H1 (cell line): ENCODE measurements around the gene CRYBG1. TPM values are rescaled to one million over a fixed set of nuclear protein-coding genes. Genes with fewer than 3 reads are reported as not detected.
"Not testable (repeated sequence)": the region's sequence is repeated elsewhere in the genome, so short reads cannot be mapped to it uniquely, and the experiment has no call there.

ENCODE experiments used
- CTCF ChIA-PET: fragments of 300-600 bp; sonication (Branson Sonifier 250); formaldehyde crosslinking; loops from one replicate; lab custom pipeline; 2021; ENCODE audit not compliant: partially characterized antibody; lab: Charles Lee
- POLR2A ChIA-PET: fragments of 300-600 bp; sonication (Branson Sonifier 250); formaldehyde crosslinking; loops from one replicate; lab custom pipeline; 2021; ENCODE audit warnings: inconsistent platforms; ENCODE audit not compliant: partially characterized antibody; lab: Charles Lee
- DNase-seq, 2 experiments: peaks; one replicate each; pipeline versions ENCODE4 v3.0.0 to v3.0.0-alpha.2; 2010 to 2022; ENCODE audit warnings: low spot score in 2 of 2, low read depth in 1 of 2, mixed read lengths in 1 of 2
- FAIRE-seq: peaks from 2 replicates; lab custom pipeline; 2011; peaks lifted over from hg19 to GRCh38; lab: Jason Lieb, UNC
- H2AFZ ChIP-seq: 2 replicates; pipeline ENCODE4 v1.8.1; 2012; ENCODE audit warnings: low read length, inconsistent platforms
- H2AK5ac ChIP-seq: 2 replicates; pipeline ENCODE4 v1.6.1; 2013; ENCODE audit warnings: low read depth, low read length
- H2BK120ac ChIP-seq: replicated peaks from 2 replicates; pipeline ENCODE3; 2013; ENCODE audit warnings: low read depth, low read length, inconsistent platforms
- H2BK12ac ChIP-seq: 2 replicates; pipeline ENCODE4 v1.6.1; 2013; ENCODE audit warnings: low read depth, low read length
- H2BK15ac ChIP-seq: 2 replicates; pipeline ENCODE4 v1.6.1; 2013; ENCODE audit warnings: low read length
- H2BK20ac ChIP-seq: 2 replicates; pipeline ENCODE4 v1.6.1; 2013; ENCODE audit warnings: low read length
- H2BK5ac ChIP-seq: 2 replicates; pipeline ENCODE4 v1.6.1; 2013; ENCODE audit warnings: low read depth, low read length
- H3K14ac ChIP-seq: 2 replicates; pipeline ENCODE4 v1.6.1; 2013; ENCODE audit warnings: inconsistent platforms; ENCODE audit not compliant: insufficient read length
- H3K18ac ChIP-seq: 2 replicates; pipeline ENCODE4 v1.6.1; 2013; ENCODE audit warnings: low read length; ENCODE audit errors: extremely low read depth
- H3K23ac ChIP-seq: 2 replicates; pipeline ENCODE4 v1.6.1; 2013; ENCODE audit warnings: inconsistent platforms; ENCODE audit not compliant: insufficient read length
- H3K23me2 ChIP-seq: 2 replicates; pipeline ENCODE4 v1.6.1; 2013; ENCODE audit warnings: low read depth, low read length
- H3K27ac ChIP-seq: 2 replicates; pipeline ENCODE4 v1.6.1; 2011; ENCODE audit warnings: low read depth, low read length, inconsistent platforms
- H3K27me3 ChIP-seq, 4 experiments: replicated peaks in 1 of 4; 1 replicate in 1 of 4; 2 replicates in 3 of 4; pipeline versions ENCODE4 v1.6.1 to v1.8.1; 2011 to 2013; ENCODE audit warnings: low read length in 3 of 4, mild to moderate bottlenecking in 3 of 4, inconsistent platforms in 2 of 4, mixed read lengths in 2 of 4, moderate library complexity in 1 of 4; ENCODE audit not compliant: control insufficient read depth in 3 of 4, insufficient read depth in 3 of 4; ENCODE audit errors: extremely low read depth in 1 of 4
- H3K36me3 ChIP-seq, 4 experiments: 2 replicates each; pipeline versions ENCODE4 v1.6.1 to v1.8.1; 2011 to 2013; ENCODE audit warnings: mild to moderate bottlenecking in 4 of 4, low read length in 3 of 4, moderate library complexity in 2 of 4, control low read depth in 1 of 4, inconsistent platforms in 1 of 4; ENCODE audit not compliant: insufficient read depth in 4 of 4, control insufficient read depth in 2 of 4
- H3K4ac ChIP-seq: replicated peaks from 2 replicates; pipeline ENCODE3; 2013; ENCODE audit warnings: low read length, low read depth, mixed read lengths, inconsistent platforms; ENCODE audit not compliant: insufficient read length
- H3K4me1 ChIP-seq, 4 experiments: replicated peaks in 1 of 4; 1 replicate in 1 of 4; 2 replicates in 3 of 4; pipeline versions ENCODE4 v1.6.1 to v1.8.1; 2011 to 2013; ENCODE audit warnings: low read length in 3 of 4, inconsistent platforms in 2 of 4, mixed read lengths in 1 of 4; ENCODE audit not compliant: insufficient read depth in 4 of 4, control insufficient read depth in 3 of 4
- H3K4me2 ChIP-seq, 2 experiments: 2 replicates each; pipeline versions ENCODE4 v1.6.1 to v1.8.1; 2011 to 2013; ENCODE audit warnings: low read depth in 2 of 2, low read length in 2 of 2, control low read depth in 1 of 2, inconsistent platforms in 1 of 2, mild to moderate bottlenecking in 1 of 2; ENCODE audit not compliant: insufficient read depth in 1 of 2
- H3K4me3 ChIP-seq, 4 experiments: fragments of 200-600, 300-600 bp in 1 of 4; sonication (generic), shearing (Covaris generic), sonication (Bioruptor Twin) in 1 of 4; 2 replicates each; pipeline versions ENCODE4 v1.5.1 to v1.8.1; 2011 to 2016; ENCODE audit warnings: low read length in 4 of 4, low read depth in 3 of 4, control low read depth in 2 of 4, inconsistent platforms in 2 of 4, mild to moderate bottlenecking in 2 of 4, mixed read lengths in 1 of 4, moderate library complexity in 1 of 4; ENCODE audit not compliant: insufficient read depth in 2 of 4; ENCODE audit errors: extremely low read depth in 1 of 4
- H3K56ac ChIP-seq: replicated peaks from 2 replicates; pipeline ENCODE3; 2013; ENCODE audit warnings: low read depth, mild to moderate bottlenecking, mixed read lengths, low read length, inconsistent platforms; ENCODE audit not compliant: insufficient read length
- H3K79me1 ChIP-seq: 2 replicates; pipeline ENCODE4 v1.6.1; 2013; ENCODE audit warnings: low read depth, low read length, control low read depth
- H3K79me2 ChIP-seq, 2 experiments: 2 replicates each; pipeline versions ENCODE4 v1.6.1 to v1.8.1; 2012 to 2013; ENCODE audit warnings: low read length in 2 of 2, mild to moderate bottlenecking in 2 of 2, inconsistent platforms in 1 of 2; ENCODE audit not compliant: insufficient read depth in 2 of 2, control insufficient read depth in 1 of 2
- H3K9ac ChIP-seq, 4 experiments: replicated peaks in 1 of 4; 1 replicate in 1 of 4; 2 replicates in 3 of 4; pipeline versions ENCODE4 v1.6.1 to v1.8.1; 2011 to 2013; ENCODE audit warnings: low read depth in 3 of 4, low read length in 3 of 4, control low read depth in 2 of 4, mild to moderate bottlenecking in 2 of 4, moderate library complexity in 2 of 4, inconsistent platforms in 1 of 4; ENCODE audit errors: extremely low read depth in 1 of 4
- H3K9me3 ChIP-seq, 2 experiments: 2 replicates each; pipeline versions ENCODE4 v1.6.1 to v1.8.1; 2012 to 2013; ENCODE audit warnings: mild to moderate bottlenecking in 2 of 2, moderate library complexity in 2 of 2, control low read depth in 1 of 2, inconsistent platforms in 1 of 2, low read depth in 1 of 2, low read length in 1 of 2, mixed read lengths in 1 of 2; ENCODE audit not compliant: insufficient read depth in 2 of 2
- H4K20me1 ChIP-seq, 2 experiments: replicated peaks in 1 of 2; 2 replicates each; pipeline versions ENCODE3 to v1.8.1; 2011 to 2013; ENCODE audit warnings: inconsistent platforms in 2 of 2, low read length in 2 of 2, mild to moderate bottlenecking in 1 of 2; ENCODE audit not compliant: insufficient read depth in 2 of 2, control insufficient read depth in 1 of 2
- H4K5ac ChIP-seq: 2 replicates; pipeline ENCODE4 v1.6.1; 2013; ENCODE audit warnings: low read length, low read depth, mixed read lengths, inconsistent platforms; ENCODE audit not compliant: insufficient read length
- H4K8ac ChIP-seq: 2 replicates; pipeline ENCODE4 v1.8.0; 2013; ENCODE audit warnings: mild to moderate bottlenecking, moderate library complexity, low read length, inconsistent platforms; ENCODE audit not compliant: insufficient read depth; ENCODE audit errors: extremely low read depth
- H4K91ac ChIP-seq: replicated peaks from 2 replicates; pipeline ENCODE3; 2013; ENCODE audit warnings: low read length, mixed read lengths, inconsistent platforms; ENCODE audit not compliant: insufficient read length
- WGBS, 2 experiments: shearing (Covaris generic) in 1 of 2; methylation state at CpG; one replicate each; pipeline versions ENCODE4 v1.1.6 to v1.1.7; 2013 to 2015; ENCODE audit warnings: low lambda C conversion rate in 2 of 2, mixed read lengths in 2 of 2, inconsistent platforms in 1 of 2, low coverage in 1 of 2, missing lambda C conversion rate in 1 of 2; ENCODE audit not compliant: insufficient replicate concordance in 2 of 2, insufficient coverage in 1 of 2, insufficient read length in 1 of 2; ENCODE audit errors: extremely low coverage in 1 of 2, missing lambda C conversion rate in 1 of 2; 5-methylcytosine and 5-hydroxymethylcytosine counted together
- polyA plus RNA-seq, 7 experiments: library from polyadenylated mRNA; depleted of rRNA in 3 of 7; stranded (reverse) in 5 of 7; unstranded in 2 of 7; fragments of >200 nt in 5 of 7; fragments of 200-250 nt in 2 of 7; gene quantifications; 1 replicate in 5 of 7; 2 replicates in 1 of 7; 4 replicates in 1 of 7; pipeline versions ENCODE4 v1.2.1 to v1.2.3, GENCODE V29; 2011 to 2013; ENCODE audit warnings: missing spikeins in 2 of 7, mixed read lengths in 2 of 7
- total RNA-seq: library from RNA; stranded (reverse); fragmentation: NEBNext Ultra II Directional; extraction: Animal tissue kit (Norgen Biotek cat#: 25700); gene quantifications from 2 replicates; pipeline ENCODE4 v1.2.1, GENCODE V29; 2021

The CRYBG1 gene
- total and polyA plus RNA-seq, 2 of the 8 experiments (the other 6 are each of a cell fraction or from before 2014, with no cell fraction given) = 2.2 to 11.6 TPM

DNA sequence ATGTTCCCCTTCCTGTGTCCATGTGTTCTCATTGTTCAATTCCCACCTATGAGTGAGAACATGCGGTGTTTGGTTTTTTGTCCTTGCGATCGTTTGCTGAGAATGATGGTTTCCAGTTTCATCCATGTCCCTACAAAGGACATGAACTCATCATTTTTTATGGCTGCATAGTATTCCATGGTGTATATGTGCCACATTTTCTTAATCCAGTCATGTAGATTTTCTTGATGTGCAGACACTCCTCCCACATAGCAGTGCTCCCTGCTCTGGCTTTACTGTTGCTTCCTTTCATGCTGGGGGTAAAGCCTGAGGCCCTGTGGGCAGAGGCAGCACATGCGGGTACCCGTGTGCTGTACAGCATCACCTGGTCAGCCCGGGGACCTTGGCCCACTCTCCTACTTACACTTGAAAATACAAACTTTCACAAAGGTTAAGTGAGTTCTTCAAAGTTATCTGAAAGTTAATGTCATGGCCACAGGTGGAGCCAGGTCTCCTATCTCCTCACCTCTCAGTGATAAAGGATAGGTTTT, 188.5 kb downstream of the CRYBG1 start:
- H3K36me3 ChIP-seq, H4K20me1 ChIP-seq, POLR2A ChIA-PET, H3K79me2 ChIP-seq, H4K91ac ChIP-seq, H4K8ac ChIP-seq, H3K4me2 ChIP-seq, H3K23me2 ChIP-seq, H2AFZ ChIP-seq, H3K27ac ChIP-seq, H3K79me1 ChIP-seq, H3K4me1 ChIP-seq, H3K14ac ChIP-seq, H2BK5ac ChIP-seq, H2BK120ac ChIP-seq, H2BK20ac ChIP-seq, H3K9me3 ChIP-seq, H2BK15ac ChIP-seq, H3K56ac ChIP-seq, H3K4ac ChIP-seq, H3K4me3 ChIP-seq, H3K23ac ChIP-seq, DNase-seq, H4K5ac ChIP-seq, H3K27me3 ChIP-seq, H2AK5ac ChIP-seq, H2BK12ac ChIP-seq, FAIRE-seq, H3K9ac ChIP-seq, H3K18ac ChIP-seq: not testable (repeated sequence)
- 92% methylated on average over 3 of the region's 6 CpGs; no CpG with 5 or more reads in 1 of the 2 experiments for WGBS, 2 experiments
- CTCF ChIA-PET = interaction anchor here (1.7 kb wide), 1 partner anchor 209 kb away, joined by 4 read pairs; no protein-coding TSS in a partner anchor
